ENCODE measurements around the gene PPTC7. TPM values are rescaled to one million over a fixed set of nuclear protein-coding genes. Genes with fewer than 3 reads are reported as not detected.
A peak's percentile ranks its signal among the peaks of the same experiment; 100 is the strongest.
"Not testable (repeated sequence)": the region's sequence is repeated elsewhere in the genome, so short reads cannot be mapped to it uniquely, and the experiment has no call there.

PPTC7 gene
- total RNA-seq, 4 donors from 2014 or later = 27.6 to 85.8 (median 58.4) TPM

GRCh38 chr12:110545812-110546211, 37.3 kb downstream of the PPTC7 start:
- intact Hi-C loops (cut with DNase I; ENCODE audit: low total_unique reads) (no loop called here), in situ Hi-C loops (cut with MboI; ENCODE audit: low sequenced_read_pairs in 4 of 4) (no loop called here)
- Histone ChIP-seq H3K27ac (peak overlapping the region; percentile 89 to 95 (median 94)), H3K36me3 (peaks cover 0 to 4% of the 10 kb centered on the region in 2 donors), H3K4me1 (peaks cover 77 to 96% of the 10 kb centered on the region in 2 donors), H3K27me3 (no peaks in the 10 kb centered on the region), H3K4me3 (peak overlapping the region in 1 of 4 donors; percentile 16), H3K9me3 (no peaks in the 10 kb centered on the region)
- TF ChIP-seq POLR2A (IDR thresholded peaks at IDR 0.05) = no peak
- TF ChIP-seq CTCF (IDR thresholded peaks at IDR 0.05 in 4 of 5, conservative IDR thresholded peaks at IDR 0.05 in 1 of 5) = no peak
- ATAC-seq (no peak), DNase-seq (no peak)

- ATAC-seq; DNase-seq; H3K9me3 ChIP-seq; H3K27me3 ChIP-seq; in situ Hi-C loops (cut with MboI; ENCODE audit: low sequenced_read_pairs in 4 of 4); H3K4me3 ChIP-seq; intact Hi-C loops (cut with DNase I; ENCODE audit: low total_unique reads); H3K36me3 ChIP-seq: not testable (repeated sequence)
- Histone ChIP-seq H3K4me1 (peaks cover 75 to 96% of the 10 kb centered on the region in 2 donors), H3K27ac (peak overlapping the region; percentile 89 to 95 (median 94))
Measured at GRCh38 chr12:110545259-110545658, 37.9 kb downstream of the PPTC7 start.

- peaks cover 75 to 96% of the 10 kb centered on the region in 2 donors for H3K4me1 ChIP-seq
- in situ Hi-C loops (cut with MboI; ENCODE audit: low sequenced_read_pairs in 4 of 4) (no loop called here), intact Hi-C loops (cut with DNase I; ENCODE audit: low total_unique reads) (loop anchor here (2.0 kb wide), 1 partner anchor 41 kb away; the partner anchor contains the start of genes RAD9B and VPS29)
- ATAC-seq (peak in 1 of 2 donors; percentile 3), DNase-seq (no peak)
- peak overlapping the region; percentile 89 to 95 (median 94) for H3K27ac ChIP-seq
- no peaks in the 10 kb centered on the region for H3K27me3 ChIP-seq
- no peaks in the 10 kb centered on the region for H3K9me3 ChIP-seq
- H3K4me3 ChIP-seq = no peak overlapping the region
- TF ChIP-seq CTCF (IDR thresholded peaks at IDR 0.05 in 4 of 5, conservative IDR thresholded peaks at IDR 0.05 in 1 of 5) (no peak), POLR2A (IDR thresholded peaks at IDR 0.05) (no peak)
- peaks cover 0 to 2% of the 10 kb centered on the region in 2 donors for H3K36me3 ChIP-seq
Measured at GRCh38 chr12:110543965-110544364, 39.2 kb downstream of the PPTC7 start.

- H3K4me1 ChIP-seq = peaks cover 75 to 96% of the 10 kb centered on the region in 2 donors
- H3K27me3 ChIP-seq = no peaks in the 10 kb centered on the region
- H3K36me3 ChIP-seq = peaks cover 0 to 8% of the 10 kb centered on the region in 2 donors
- in situ Hi-C loops (cut with MboI; ENCODE audit: low sequenced_read_pairs in 4 of 4) (no loop called here), intact Hi-C loops (cut with DNase I; ENCODE audit: low total_unique reads) (loop anchor here (2.0 kb wide), 1 partner anchor 41 kb away; the partner anchor contains the start of genes RAD9B and VPS29)
- H3K4me3 ChIP-seq = peak overlapping the region in 3 of 4 donors; percentile 12 to 22 (median 13)
- peak; percentile 99 for DNase-seq
- peak overlapping the region; percentile 89 to 95 (median 94) for H3K27ac ChIP-seq
- H3K9me3 ChIP-seq = no peaks in the 10 kb centered on the region
- peak; percentile 87 to 92 for ATAC-seq
- peak; percentile 3 to 49 for TF ChIP-seq POLR2A (IDR thresholded peaks at IDR 0.05)
- no peak for TF ChIP-seq CTCF (IDR thresholded peaks at IDR 0.05 in 4 of 5, conservative IDR thresholded peaks at IDR 0.05 in 1 of 5)
Measured at GRCh38 chr12:110543252-110543959, 39.7 kb downstream of the PPTC7 start.

GRCh38 chr12:110540048-110540447, 43.1 kb downstream of the PPTC7 start:
- intact Hi-C loops (cut with DNase I; ENCODE audit: low total_unique reads) = no loop called here
- H3K36me3 ChIP-seq = peaks cover 0 to 28% of the 10 kb centered on the region in 2 donors

More at GRCh38 chr12:110540048-110540447, 43.1 kb downstream of the PPTC7 start:
- no peak for DNase-seq
- no peak for TF ChIP-seq POLR2A (IDR thresholded peaks at IDR 0.05)
- no peak for TF ChIP-seq CTCF (IDR thresholded peaks at IDR 0.05 in 4 of 5, conservative IDR thresholded peaks at IDR 0.05 in 1 of 5)
- in situ Hi-C loops (cut with MboI; ENCODE audit: low sequenced_read_pairs in 4 of 4) = no loop called here
- no peak for ATAC-seq
- Histone ChIP-seq H3K27me3 (no peaks in the 10 kb centered on the region), H3K27ac (peak overlapping the region; percentile 89 to 95 (median 94)), H3K4me1 (peaks cover 77 to 92% of the 10 kb centered on the region in 2 donors), H3K4me3 (no peak overlapping the region), H3K9me3 (no peaks in the 10 kb centered on the region)
